B cell (primary cell): ENCODE measurements around the gene ELMO1. TPM values are rescaled to one million over a fixed set of nuclear protein-coding genes. Genes with fewer than 3 reads are reported as not detected.

Source experiments
- ATAC-seq: fragments of 200-7000 bp; cut with Tn5 transposase; one replicate; pipeline ENCODE4 v1.10.0; 2021; ENCODE audit warnings: low read depth, mild to moderate bottlenecking, moderate number of reproducible peaks, moderate library complexity
- CTCF ChIA-PET: fragments of 350-600 bp; sonication (Branson Sonifier 250); formaldehyde crosslinking; loops from one replicate; lab custom pipeline; 2021; ENCODE audit warnings: antibody characterized with exemption, inconsistent platforms; lab: Charles Lee
- POLR2A ChIA-PET: fragments of 350-600 bp; sonication (Branson Sonifier 250); formaldehyde crosslinking; loops from one replicate; lab custom pipeline; 2021; ENCODE audit warnings: antibody characterized with exemption; lab: Charles Lee
- DNase-seq: peaks from one replicate; pipeline ENCODE4 v3.0.0; 2013
- H2AFZ ChIP-seq: 2 replicates; pipeline ENCODE4 v1.6.1; 2012; ENCODE audit warnings: mild to moderate bottlenecking, low read depth, low read length; ENCODE audit not compliant: insufficient read depth, poor library complexity, severe bottlenecking
- H3K27ac ChIP-seq, 2 donors: 1 replicate in 1 of 2; 2 replicates in 1 of 2; pipeline ENCODE4 v1.5.1; 2012 to 2013; ENCODE audit warnings: low read length in 2 of 2, mild to moderate bottlenecking in 2 of 2, moderate library complexity in 1 of 2
- H3K27me3 ChIP-seq, 4 experiments: fragments of 200-600 bp in 1 of 4; sonication (generic) in 1 of 4; replicated peaks in 1 of 4; 1 replicate in 2 of 4; 2 replicates in 2 of 4; pipeline versions ENCODE4 v1.6.1 to v1.7.0; 2013 to 2016; ENCODE audit warnings: low read length in 3 of 4, mild to moderate bottlenecking in 2 of 4, mixed read lengths in 1 of 4, moderate library complexity in 1 of 4; ENCODE audit not compliant: insufficient read depth in 4 of 4, control insufficient read depth in 3 of 4; ENCODE audit errors: control extremely low read depth in 1 of 4
- H3K36me3 ChIP-seq, 2 experiments: replicated peaks in 1 of 2; 1 replicate in 1 of 2; 2 replicates in 1 of 2; pipeline versions ENCODE4 v1.6.1 to v1.7.1; 2013; ENCODE audit warnings: low read length in 1 of 2; ENCODE audit not compliant: insufficient read depth in 2 of 2, control insufficient read depth in 1 of 2; ENCODE audit errors: control extremely low read depth in 1 of 2, extremely low read depth in 1 of 2
- H3K4me1 ChIP-seq, 2 donors: fragments of 200-600 bp in 1 of 2; sonication (generic) in 1 of 2; 1 replicate in 1 of 2; 2 replicates in 1 of 2; pipeline versions ENCODE4 v1.5.1 to v1.6.1; 2013 to 2017; ENCODE audit warnings: low read length in 2 of 2; ENCODE audit not compliant: control insufficient read depth in 2 of 2, insufficient read depth in 2 of 2
- H3K4me2 ChIP-seq: replicated peaks from 2 replicates; pipeline ENCODE3; 2012; ENCODE audit warnings: mild to moderate bottlenecking, low read depth, low read length; ENCODE audit not compliant: poor library complexity, severe bottlenecking
- H3K4me3 ChIP-seq, 5 experiments: fragments of 200-600 bp in 1 of 5; sonication (generic) in 1 of 5; 1 replicate in 3 of 5; 2 replicates in 2 of 5; pipeline versions ENCODE4 v1.5.1 to v1.7.0; 2011 to 2016; ENCODE audit warnings: low read length in 4 of 5, mild to moderate bottlenecking in 4 of 5, low read depth in 2 of 5, control low read depth in 1 of 5, moderate library complexity in 1 of 5; ENCODE audit not compliant: insufficient read depth in 1 of 5; ENCODE audit errors: control extremely low read depth in 1 of 5, extremely low read depth in 1 of 5
- H3K79me2 ChIP-seq: fragments of 200-600 bp; sonication (generic); one replicate; pipeline ENCODE4 v1.6.0; 2016; ENCODE audit warnings: low read length; ENCODE audit not compliant: control insufficient read depth, insufficient read depth
- H3K9ac ChIP-seq: fragments of 200-600 bp; sonication (generic); 2 replicates; pipeline ENCODE4 v1.6.1; 2017; ENCODE audit warnings: mild to moderate bottlenecking, low read length, moderate library complexity
- H3K9me3 ChIP-seq, 3 donors: one replicate each; pipeline versions ENCODE4 v1.6.1 to v1.7.1; 2013; ENCODE audit warnings: low read length in 2 of 3; ENCODE audit not compliant: control insufficient read depth in 2 of 3, insufficient read depth in 1 of 3; ENCODE audit errors: control extremely low read depth in 1 of 3
- H4K20me1 ChIP-seq: 2 replicates; pipeline ENCODE4 v1.6.0; 2012; ENCODE audit warnings: mild to moderate bottlenecking, low read length; ENCODE audit not compliant: insufficient read depth, control insufficient read depth, poor library complexity, severe bottlenecking
- H3K27ac Mint-ChIP-seq: one replicate; pipeline ENCODE4 v1.8.0; 2021; ENCODE audit warnings: mixed read lengths
- H3K27me3 Mint-ChIP-seq: one replicate; pipeline ENCODE4 v1.8.0; 2021; ENCODE audit warnings: mixed read lengths
- H3K4me1 Mint-ChIP-seq: one replicate; pipeline ENCODE4 v1.8.0; 2021; ENCODE audit warnings: mixed read lengths
- H3K4me3 Mint-ChIP-seq: one replicate; pipeline ENCODE4 v1.8.0; 2021; ENCODE audit warnings: mixed read lengths
- H3K9me3 Mint-ChIP-seq: one replicate; pipeline ENCODE4 v1.8.0; 2022; ENCODE audit warnings: mixed read lengths; ENCODE audit not compliant: insufficient read depth
- EZH2 ChIP-seq: IDR thresholded peaks from 2 replicates; pipeline ENCODE4 v1.6.1; 2012; ENCODE audit warnings: borderline replicate concordance, low read depth, mild to moderate bottlenecking, moderate library complexity, low read length; ENCODE audit not compliant: insufficient read depth, poor library complexity, severe bottlenecking
- WGBS: methylation state at CpG from one replicate; pipeline ENCODE4 v1.1.5; 2013; ENCODE audit warnings: missing lambda C conversion rate; ENCODE audit not compliant: insufficient coverage; 5-methylcytosine and 5-hydroxymethylcytosine counted together
- intact Hi-C: fragments of 100-400 bp; cut with micrococcal nuclease; formaldehyde crosslinking; loops from one replicate; pipeline ENCODE4 v1.10.0; 2022
- polyA plus RNA-seq: library from polyadenylated mRNA; depleted of rRNA; stranded (reverse); fragments of >200 nt; gene quantifications from 2 replicates; pipeline ENCODE4 v1.2.3, GENCODE V29; 2012
- total RNA-seq, 2 donors: library from RNA; stranded (reverse); fragments of 120-200 nt in 1 of 2; gene quantifications; 1 replicate in 1 of 2; 2 replicates in 1 of 2; pipeline versions ENCODE4 v1.2.3 to v1.2.4, GENCODE V29; 2013 to 2022
- TF ChIP-seq, protein P1 (sequence below): fragments of 200-600 bp; IDR thresholded peaks from one replicate; pipeline ENCODE4 v1.8.0; 2022; ENCODE audit warnings: antibody characterized with exemption, mild to moderate bottlenecking

ELMO1 gene
- total and polyA plus RNA-seq, 2 donors (not counting 1 experiment from before 2014, with no cell fraction given): 44.7 to 177 TPM

DNA sequence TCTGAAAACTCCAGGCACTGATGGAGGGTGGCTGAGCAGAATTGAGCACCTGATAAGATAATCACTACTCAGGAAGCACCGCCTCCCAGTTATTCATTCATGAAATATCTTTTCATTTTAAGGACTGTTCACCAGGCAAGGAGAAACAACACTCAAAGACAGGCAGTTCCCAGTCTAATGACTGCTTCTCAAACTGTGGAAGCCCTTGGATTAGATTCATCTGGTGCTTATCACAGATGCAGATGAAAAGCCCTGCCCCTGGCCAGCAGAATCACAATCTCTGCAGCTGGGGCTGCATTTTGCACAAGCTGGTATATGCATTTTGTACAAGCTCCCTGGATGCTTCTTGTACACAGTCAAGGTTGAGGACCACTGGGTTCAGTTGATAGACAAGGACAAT lies 109.7 kb downstream of the ELMO1 start:
- Mint-ChIP-seq H3K27me3 (no peaks in the 10 kb centered on the region), H3K9me3 (no peaks in the 10 kb centered on the region), H3K27ac (peak overlapping the region; percentile 57), H3K4me3 (no peak overlapping the region), H3K4me1 (peaks cover 82% of the 10 kb centered on the region)
- DNase-seq (no peak), ATAC-seq (no peak)
- no peak for TF ChIP-seq EZH2
- TF ChIP-seq, protein P1, sequence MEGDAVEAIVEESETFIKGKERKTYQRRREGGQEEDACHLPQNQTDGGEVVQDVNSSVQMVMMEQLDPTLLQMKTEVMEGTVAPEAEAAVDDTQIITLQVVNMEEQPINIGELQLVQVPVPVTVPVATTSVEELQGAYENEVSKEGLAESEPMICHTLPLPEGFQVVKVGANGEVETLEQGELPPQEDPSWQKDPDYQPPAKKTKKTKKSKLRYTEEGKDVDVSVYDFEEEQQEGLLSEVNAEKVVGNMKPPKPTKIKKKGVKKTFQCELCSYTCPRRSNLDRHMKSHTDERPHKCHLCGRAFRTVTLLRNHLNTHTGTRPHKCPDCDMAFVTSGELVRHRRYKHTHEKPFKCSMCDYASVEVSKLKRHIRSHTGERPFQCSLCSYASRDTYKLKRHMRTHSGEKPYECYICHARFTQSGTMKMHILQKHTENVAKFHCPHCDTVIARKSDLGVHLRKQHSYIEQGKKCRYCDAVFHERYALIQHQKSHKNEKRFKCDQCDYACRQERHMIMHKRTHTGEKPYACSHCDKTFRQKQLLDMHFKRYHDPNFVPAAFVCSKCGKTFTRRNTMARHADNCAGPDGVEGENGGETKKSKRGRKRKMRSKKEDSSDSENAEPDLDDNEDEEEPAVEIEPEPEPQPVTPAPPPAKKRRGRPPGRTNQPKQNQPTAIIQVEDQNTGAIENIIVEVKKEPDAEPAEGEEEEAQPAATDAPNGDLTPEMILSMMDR: no peak
- POLR2A ChIA-PET: interaction anchor here (0.6 kb wide), 1 partner anchor 12 kb away, joined by 6 read pairs; no protein-coding TSS in a partner anchor
- peaks cover 55 to 62% of the 10 kb centered on the region in 2 donors for H3K4me1 ChIP-seq
- H4K20me1 ChIP-seq: peaks cover 4% of the 10 kb centered on the region
- peaks cover 0 to 1% of the 10 kb centered on the region in 2 experiments for H3K36me3 ChIP-seq
- no peaks in the 10 kb centered on the region for H3K9me3 ChIP-seq
- H3K9ac ChIP-seq: no peak overlapping the region
- peak overlapping the region in 1 of 2 donors; percentile 51 for H3K27ac ChIP-seq
- CTCF ChIA-PET: interaction anchor here (1.4 to 7.9 kb wide), 3 partner anchors 12 to 53 kb away, joined by 6 to 73 read pairs (median 12); no protein-coding TSS in a partner anchor
- WGBS: no CpG with 5 or more reads among the region's 1 CpG
- H3K4me3 ChIP-seq: no peak overlapping the region
- H2AFZ ChIP-seq: no peak overlapping the region
- no peaks in the 10 kb centered on the region for H3K27me3 ChIP-seq
- H3K4me2 ChIP-seq: no peak overlapping the region
- peaks cover 86% of the 10 kb centered on the region for H3K79me2 ChIP-seq
- intact Hi-C loops: no loop called here

DNA sequence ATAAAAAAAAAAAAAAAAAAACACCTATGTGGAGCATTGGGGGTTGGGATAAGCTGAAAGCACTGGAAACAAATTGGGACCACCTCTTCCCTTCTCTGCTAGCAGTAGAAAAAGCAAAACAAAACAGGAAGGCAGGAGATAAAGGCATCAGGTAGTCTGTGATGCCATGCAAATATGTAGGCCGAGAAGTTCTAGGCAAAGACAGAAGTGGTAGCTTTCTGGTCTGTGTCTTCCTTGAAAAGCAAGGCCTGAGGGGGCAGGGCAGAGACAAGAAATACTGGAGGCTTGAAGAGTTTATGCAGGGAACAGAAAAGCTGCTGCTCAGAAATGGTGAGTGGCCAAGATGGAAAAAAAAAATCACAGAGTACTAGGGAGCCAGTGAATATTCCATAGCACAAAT lies 111.1 kb downstream of the ELMO1 start:
- Histone ChIP-seq H3K9me3 (no peaks in the 10 kb centered on the region), H3K4me1 (peaks cover 49 to 55% of the 10 kb centered on the region in 2 donors), H3K4me3 (no peak overlapping the region), H3K79me2 (peaks cover 92% of the 10 kb centered on the region), H3K27ac (peak overlapping the region; percentile 24 to 89), H2AFZ (no peak overlapping the region), H3K36me3 (peaks cover 0 to 4% of the 10 kb centered on the region in 2 experiments), H3K27me3 (no peaks in the 10 kb centered on the region), H4K20me1 (peaks cover 9% of the 10 kb centered on the region), H3K4me2 (peak overlapping the region; percentile 41), H3K9ac (no peak overlapping the region)
- H3K27me3 Mint-ChIP-seq: no peaks in the 10 kb centered on the region
- H3K9me3 Mint-ChIP-seq: no peaks in the 10 kb centered on the region
- H3K4me1 Mint-ChIP-seq: peaks cover 86% of the 10 kb centered on the region
- WGBS: 6% methylated on average over 1 of the region's 1 CpG
- ATAC-seq: peak; percentile 34
- ChIA-PET CTCF (interaction anchor here (0.6 to 7.9 kb wide), 6 partner anchors 13 to 384 kb away, joined by 3 to 73 read pairs (median 4); no protein-coding TSS in a partner anchor), POLR2A (interaction anchor here (0.7 to 1.7 kb wide), 4 partner anchors 13 to 69 kb away, joined by 3 to 7 read pairs (median 4); no protein-coding TSS in a partner anchor)
- no peak for TF ChIP-seq EZH2
- TF ChIP-seq, protein P1: no peak
- DNase-seq: peak; percentile 64
- intact Hi-C loops: loop anchor here (2.0 kb wide), 1 partner anchor 15 kb away; no protein-coding TSS in a partner anchor
- H3K4me3 Mint-ChIP-seq: peak overlapping the region; percentile 68
- peak overlapping the region; percentile 95 for H3K27ac Mint-ChIP-seq
